Retinal pigment epithelial cell (primary cell): ENCODE data around the gene GCGR.

Experiments
- DNase-seq: peaks from one replicate; pipeline ENCODE4 v3.0.0-alpha.2; 2010; ENCODE audit warnings: low read depth
- H3K4me3 ChIP-seq: 2 replicates; pipeline ENCODE4 v1.5.1; 2011; ENCODE audit warnings: mild to moderate bottlenecking, low read length, control low read depth, moderate library complexity
- CTCF ChIP-seq: conservative IDR thresholded peaks from 2 replicates; pipeline ENCODE4 v1.5.1; 2011; ENCODE audit warnings: low read depth, low read length, control low read depth, inconsistent platforms

GCGR gene

GRCh38 chr17:81858170-81858966, 54.4 kb downstream of the GCGR start:
- no peak overlapping the region for H3K4me3 ChIP-seq
- no peak for TF ChIP-seq CTCF

DNA sequence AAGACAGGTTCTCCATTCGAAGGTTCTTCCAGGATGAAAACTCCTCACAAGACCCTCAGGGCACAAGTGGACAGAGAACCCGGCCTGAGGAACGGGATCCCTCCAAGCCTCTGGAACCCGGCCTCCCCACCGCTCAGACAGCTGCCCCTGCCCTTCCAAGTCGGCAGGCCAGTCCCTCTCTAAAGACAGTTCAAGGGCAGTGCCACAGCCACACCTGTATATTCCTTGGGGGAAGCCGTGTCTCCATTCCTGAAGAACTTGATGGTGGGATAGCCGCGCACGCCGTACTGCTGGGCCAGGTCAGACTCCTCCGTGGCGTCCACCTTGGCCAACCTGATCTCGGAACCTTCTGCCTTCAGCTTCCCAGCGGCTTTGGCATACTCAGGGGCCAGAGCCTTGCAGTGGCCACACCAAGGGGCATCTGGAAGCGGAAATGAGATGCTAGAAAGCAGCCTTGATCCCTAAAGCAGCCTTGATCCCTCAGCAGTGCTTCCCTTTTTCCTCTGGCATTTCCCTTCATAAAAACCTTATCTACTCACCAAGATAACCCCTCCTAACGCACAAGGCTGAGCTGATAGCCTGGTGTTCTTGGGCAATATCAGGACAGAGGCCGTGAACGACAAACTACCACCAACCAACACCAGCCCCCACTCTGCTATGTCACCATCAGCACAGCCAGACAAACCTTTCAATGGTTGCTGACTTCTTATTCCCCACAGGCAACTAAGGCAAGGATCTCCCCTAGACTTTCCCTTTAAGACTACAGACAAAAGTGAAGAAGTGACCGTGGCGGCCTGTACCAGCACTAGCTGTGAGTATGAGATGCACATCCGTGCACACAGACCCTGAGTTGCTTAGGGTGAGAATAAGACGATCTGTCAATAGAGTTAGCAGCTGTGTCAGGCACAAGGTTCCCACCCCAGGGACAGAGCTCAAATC, 55.3 kb downstream of the GCGR start:
- DNase-seq, result no peak
- TF ChIP-seq CTCF, result no peak
- peak overlapping the region; percentile 76 for H3K4me3 ChIP-seq

More at GRCh38 chr17:81858170-81858966, 54.4 kb downstream of the GCGR start:
- DNase-seq, result no peak

GRCh38 chr17:81859906-81860755, 56.2 kb downstream of the GCGR start, which contains the start of gene P4HB:
Gene P4HB, minus strand, starts transcription at chr17:81860535. Its CDS starts 64 bp downstream, at chr17:81860471.
- peak within 1 kb of the TSS; percentile 78 for H3K4me3 ChIP-seq
- no peak for TF ChIP-seq CTCF
- DNase-seq, result no peak

DNA sequence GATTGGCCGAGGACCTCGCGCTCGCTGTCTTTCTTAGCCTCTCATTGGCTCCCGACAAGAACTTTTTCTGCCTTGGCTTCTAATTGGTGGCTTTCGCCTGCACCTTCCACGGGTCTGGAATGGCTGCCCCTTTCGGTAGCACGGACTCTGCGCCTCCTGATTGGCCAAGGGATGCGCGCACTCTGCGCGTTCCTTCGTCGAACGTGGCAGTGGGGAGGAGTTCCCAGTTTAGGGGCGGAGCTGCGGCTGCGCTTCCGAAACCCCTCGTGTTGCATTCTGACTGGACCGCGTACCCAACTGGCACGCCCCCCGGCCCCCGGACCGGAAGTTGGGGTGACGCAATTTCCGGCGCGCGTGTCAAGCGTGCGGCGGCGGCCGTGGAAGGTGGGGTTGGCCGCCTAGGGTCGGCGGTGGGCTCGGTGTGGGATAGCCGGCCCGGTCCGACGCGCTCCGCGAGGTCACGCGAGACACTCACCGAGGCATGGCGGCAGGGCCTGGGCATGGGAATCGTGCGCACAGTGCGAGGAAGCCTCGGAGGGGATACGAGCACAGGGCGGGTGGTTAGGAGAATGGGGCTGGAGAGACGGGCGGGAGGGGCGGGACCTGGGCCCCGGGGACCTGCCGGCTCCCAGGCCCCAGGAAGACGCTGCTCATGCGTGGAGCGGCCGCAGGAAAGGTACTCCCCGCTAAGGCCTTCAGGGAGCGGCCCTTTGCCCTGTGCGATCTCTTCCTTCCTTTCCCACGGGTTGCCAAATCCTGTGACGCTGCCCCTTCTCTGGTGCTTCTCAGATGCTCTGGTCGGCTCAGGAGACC, 57.0 kb downstream of the GCGR start:
- H3K4me3 ChIP-seq, result peak overlapping the region; percentile 78
- peak; percentile 100 for DNase-seq
- TF ChIP-seq CTCF, result peak; percentile 7

- no peak for DNase-seq
- TF ChIP-seq CTCF, result no peak
- H3K4me3 ChIP-seq, result no peak overlapping the region
Observed at GRCh38 chr17:81863123-81863675, 59.2 kb downstream of the GCGR start.
